Keratinocyte (primary cell): ENCODE measurements around the gene ODAD2. TPM values are rescaled to one million over a fixed set of nuclear protein-coding genes. Genes with fewer than 3 reads are reported as not detected.

Source experiments
- DNase-seq: peaks from one replicate; pipeline ENCODE4 v3.0.0-alpha.2; 2011; ENCODE audit warnings: low read depth, missing footprints, low spot score
- FAIRE-seq: peaks from 2 replicates; lab custom pipeline; 2011; peaks lifted over from hg19 to GRCh38; lab: Jason Lieb, UNC
- H2AFZ ChIP-seq: 2 replicates; pipeline ENCODE4 v1.6.0; 2012; ENCODE audit warnings: low read length, control low read depth, inconsistent platforms; ENCODE audit not compliant: control insufficient read depth
- H3K27ac ChIP-seq: 2 replicates; pipeline ENCODE4 v1.5.1; 2011; ENCODE audit warnings: low read length; ENCODE audit not compliant: control insufficient read depth, insufficient read depth
- H3K27me3 ChIP-seq: 3 replicates; pipeline ENCODE4 v1.6.0; 2011; ENCODE audit warnings: low read length; ENCODE audit not compliant: control insufficient read depth, insufficient read depth; ENCODE audit errors: extremely low read depth
- H3K36me3 ChIP-seq, 2 experiments: 2 replicates in 1 of 2; 3 replicates in 1 of 2; pipeline ENCODE4 v1.5.1; 2011; ENCODE audit warnings: low read length in 2 of 2, mild to moderate bottlenecking in 1 of 2; ENCODE audit not compliant: control insufficient read depth in 2 of 2, insufficient read depth in 2 of 2; ENCODE audit errors: extremely low read depth in 1 of 2
- H3K4me1 ChIP-seq: 3 replicates; pipeline ENCODE4 v1.5.1; 2011; ENCODE audit warnings: low read length; ENCODE audit not compliant: control insufficient read depth, insufficient read depth; ENCODE audit errors: extremely low read depth
- H3K4me2 ChIP-seq: 3 replicates; pipeline ENCODE4 v1.6.0; 2011; ENCODE audit warnings: low read depth, low read length; ENCODE audit not compliant: control insufficient read depth, insufficient read depth; ENCODE audit errors: extremely low read depth
- H3K4me3 ChIP-seq, 3 experiments: fragments of 200-600 bp in 1 of 3; sonication (generic) in 1 of 3; 2 replicates in 2 of 3; 3 replicates in 1 of 3; pipeline ENCODE4 v1.5.1; 2011 to 2016; ENCODE audit warnings: low read length in 3 of 3, mild to moderate bottlenecking in 3 of 3, control low read depth in 2 of 3, inconsistent platforms in 1 of 3, low read depth in 1 of 3, mixed read lengths in 1 of 3, mixed run types in 1 of 3, moderate library complexity in 1 of 3; ENCODE audit not compliant: control insufficient read depth in 2 of 3, insufficient read depth in 2 of 3; ENCODE audit errors: extremely low read depth in 1 of 3
- H3K79me2 ChIP-seq: 2 replicates; pipeline ENCODE4 v1.6.0; 2012; ENCODE audit warnings: low read length; ENCODE audit not compliant: control insufficient read depth, insufficient read depth
- H3K9ac ChIP-seq: 3 replicates; pipeline ENCODE4 v1.6.0; 2011; ENCODE audit warnings: low read length; ENCODE audit not compliant: control insufficient read depth, insufficient read depth; ENCODE audit errors: extremely low read depth
- H3K9me1 ChIP-seq: 3 replicates; pipeline ENCODE4 v1.6.0; 2011; ENCODE audit warnings: low read length; ENCODE audit not compliant: control insufficient read depth, insufficient read depth; ENCODE audit errors: extremely low read depth
- H3K9me3 ChIP-seq: 2 replicates; pipeline ENCODE4 v1.5.1; 2012; ENCODE audit warnings: low read depth, low read length; ENCODE audit not compliant: control insufficient read depth
- H4K20me1 ChIP-seq: 3 replicates; pipeline ENCODE4 v1.6.0; 2011; ENCODE audit warnings: low read length; ENCODE audit not compliant: control insufficient read depth, insufficient read depth; ENCODE audit errors: extremely low read depth
- CTCF ChIP-seq, 3 experiments: IDR thresholded peaks in 1 of 3; conservative IDR thresholded peaks in 1 of 3; optimal IDR thresholded peaks in 1 of 3; 2 replicates in 2 of 3; 3 replicates in 1 of 3; pipeline versions ENCODE3 to v1.5.1; 2011; ENCODE audit warnings: low read length in 3 of 3, mild to moderate bottlenecking in 3 of 3, moderate library complexity in 2 of 3, control low read depth in 1 of 3, inconsistent platforms in 1 of 3; ENCODE audit not compliant: insufficient read depth in 2 of 3; ENCODE audit errors: extremely low read depth in 1 of 3
- EZH2 ChIP-seq: IDR thresholded peaks from one replicate; pipeline ENCODE4 v1.6.1; 2012; ENCODE audit warnings: inconsistent platforms, mild to moderate bottlenecking, low read length, moderate library complexity
- dilution Hi-C: fragments of 300-500 bp; cut with MboI; formaldehyde crosslinking; loops from one replicate; pipeline ENCODE4 v1.7.0; 2020; ENCODE audit warnings: low sequenced_read_pairs; ENCODE audit not compliant: extremely low pct_ligation_motif_present
- polyA plus RNA-seq, 5 experiments: library from polyadenylated mRNA; depleted of rRNA in 3 of 5; stranded (reverse) in 3 of 5; stranded (forward) in 1 of 5; unstranded in 1 of 5; fragments of >200 nt; gene quantifications; 1 replicate in 1 of 5; 2 replicates in 3 of 5; 3 replicates in 1 of 5; pipeline versions ENCODE4 v1.2.1 to v1.2.3, GENCODE V29; 2011 to 2012; ENCODE audit warnings: missing spikeins in 2 of 5, low read depth in 1 of 5, low replicate concordance in 1 of 5

The ODAD2 gene
- polyA plus RNA-seq, 1 donor (not counting 4 experiments of a cell fraction or from before 2014, with no cell fraction given): not detected

GRCh38 chr10:27838361-27838760, 160.5 kb downstream of the ODAD2 start:
- H3K9ac ChIP-seq: no peak overlapping the region
- no peak overlapping the region for H3K4me2 ChIP-seq
- no peak overlapping the region for H2AFZ ChIP-seq
- no peaks in the 10 kb centered on the region for H3K4me1 ChIP-seq
- H4K20me1 ChIP-seq: no peaks in the 10 kb centered on the region
- DNase-seq: no peak
- H3K79me2 ChIP-seq: no peaks in the 10 kb centered on the region
- no peak for FAIRE-seq
- H3K27me3 ChIP-seq: no peaks in the 10 kb centered on the region
- dilution Hi-C loops: no loop called here
- TF ChIP-seq CTCF (optimal IDR thresholded peaks at IDR 0.05 in 1 of 3, IDR thresholded peaks at IDR 0.05 in 1 of 3, conservative IDR thresholded peaks at IDR 0.05 in 1 of 3; ENCODE audit: extremely low read depth in 1 of 3, insufficient read depth in 2 of 3, low read length in 3 of 3) (no peak), EZH2 (no peak)
- no peaks in the 10 kb centered on the region for H3K9me3 ChIP-seq
- no peaks in the 10 kb centered on the region for H3K36me3 ChIP-seq
- H3K27ac ChIP-seq: no peak overlapping the region
- H3K4me3 ChIP-seq: no peak overlapping the region
- H3K9me1 ChIP-seq: no peaks in the 10 kb centered on the region

GRCh38 chr10:27834476-27834875, 164.4 kb downstream of the ODAD2 start:
- H3K4me1 ChIP-seq: no peaks in the 10 kb centered on the region
- H3K9me3 ChIP-seq: no peaks in the 10 kb centered on the region
- no peaks in the 10 kb centered on the region for H4K20me1 ChIP-seq
- FAIRE-seq (no peak), DNase-seq (no peak)
- H3K4me2 ChIP-seq: no peak overlapping the region
- H3K4me3 ChIP-seq: no peak overlapping the region
- H2AFZ ChIP-seq: no peak overlapping the region
- H3K79me2 ChIP-seq: no peaks in the 10 kb centered on the region
- H3K9me1 ChIP-seq: no peaks in the 10 kb centered on the region
- no peaks in the 10 kb centered on the region for H3K36me3 ChIP-seq
- no peak overlapping the region for H3K9ac ChIP-seq
- H3K27me3 ChIP-seq: no peaks in the 10 kb centered on the region
- H3K27ac ChIP-seq: no peak overlapping the region
- dilution Hi-C loops: no loop called here
- TF ChIP-seq CTCF (optimal IDR thresholded peaks at IDR 0.05 in 1 of 3, IDR thresholded peaks at IDR 0.05 in 1 of 3, conservative IDR thresholded peaks at IDR 0.05 in 1 of 3; ENCODE audit: extremely low read depth in 1 of 3, insufficient read depth in 2 of 3, low read length in 3 of 3) (no peak), EZH2 (no peak)
